Measurements from ENCODE around the gene MAD2L1BP. TPM values are rescaled to one million over a fixed set of nuclear protein-coding genes. Genes with fewer than 3 reads are reported as not detected.

MAD2L1BP gene
- polyA plus RNA-seq, 1 of the 3 experiments (the other 2 are of a cell fraction) = 30.9 TPM

- H3K9me2 ChIP-seq = no peaks in the 10 kb centered on the region
- peaks cover 29% of the 10 kb centered on the region for H3K79me2 ChIP-seq (ENCODE audit: insufficient read depth)
- ChIA-PET CTCF (interaction anchor here (2.2 to 4.9 kb wide), 2 partner anchors 9 to 12 kb away, joined by 9 to 41 read pairs; no protein-coding TSS in a partner anchor), POLR2A (no interaction called here)
- no peak overlapping the region for H2AFZ ChIP-seq (ENCODE audit: low read depth)
- WGBS (ENCODE audit: low lambda C conversion rate) = 94% methylated on average over 7 of the region's 7 CpGs
- peaks cover 27% of the 10 kb centered on the region for H4K20me1 ChIP-seq (ENCODE audit: insufficient read depth)
- H3K4me1 ChIP-seq (ENCODE audit: control insufficient read depth in 1 of 2, insufficient read depth in 2 of 2, low read depth in 1 of 2, low read length in 1 of 2) = peaks cover 0 to 5% of the 10 kb centered on the region in 2 experiments; a peak in 1 of 4 replicates
- H3K4me3 ChIP-seq (ENCODE audit: low read depth in 2 of 2, low read length in 1 of 2) = no peak overlapping the region
- TF ChIP-seq YY1 (IDR thresholded peaks at IDR 0.05; ENCODE audit: low read depth) = no peak
- TF ChIP-seq TCF12 (IDR thresholded peaks at IDR 0.05) = no peak
- no peak for TF ChIP-seq PBX3 (IDR thresholded peaks at IDR 0.05)
- TF ChIP-seq CHD2 (IDR thresholded peaks at IDR 0.05; ENCODE audit: low read length, partially characterized antibody) = no peak
- no peak for TF ChIP-seq FOXM1 (IDR thresholded peaks at IDR 0.05; ENCODE audit: low read depth)
- no peak for TF ChIP-seq RAD21 (IDR thresholded peaks at IDR 0.05; ENCODE audit: low read length)
- TF ChIP-seq SMC3 (IDR thresholded peaks at IDR 0.05; ENCODE audit: low read depth, low read length) = no peak
- TF ChIP-seq RCOR1 (IDR thresholded peaks at IDR 0.05; ENCODE audit: low read length) = no peak
- TF ChIP-seq MEF2A (IDR thresholded peaks at IDR 0.05; ENCODE audit: borderline replicate concordance, low read depth) = no peak
- no peak for TF ChIP-seq IRF3 (IDR thresholded peaks at IDR 0.05; ENCODE audit: low read depth, low read length)
- no peak for TF ChIP-seq REST (IDR thresholded peaks at IDR 0.05; ENCODE audit: low read depth, low read length)
- no peak for TF ChIP-seq NFIC (IDR thresholded peaks at IDR 0.05; ENCODE audit: borderline replicate concordance)
- H3K9me3 ChIP-seq = no peaks in the 10 kb centered on the region
- DNase-seq = no peak
- no peaks in the 10 kb centered on the region for H3K27me3 ChIP-seq (ENCODE audit: insufficient read depth)
- H3K9ac ChIP-seq = no peak overlapping the region
- no peak overlapping the region for H3K4me2 ChIP-seq
- peaks cover 25 to 80% of the 10 kb centered on the region in 2 experiments for H3K36me3 ChIP-seq (replicated peaks in 1 of 2; ENCODE audit: control insufficient read depth in 1 of 2, insufficient read depth in 2 of 2, low read length in 1 of 2)
- no peaks in the 10 kb centered on the region for H3F3A ChIP-seq (replicated peaks; ENCODE audit: insufficient read depth)
- no peak overlapping the region for H3K27ac ChIP-seq (ENCODE audit: low read depth in 2 of 2, low read length in 1 of 2)
Measured at GRCh38 chr6:43678341-43678740, 42.7 kb downstream of the MAD2L1BP start.

GRCh38 chr6:43679057-43679456, 43.4 kb downstream of the MAD2L1BP start:
- Histone ChIP-seq H4K20me1 (ENCODE audit: insufficient read depth) (peaks cover 33% of the 10 kb centered on the region), H3F3A (replicated peaks; ENCODE audit: insufficient read depth) (no peaks in the 10 kb centered on the region), H3K4me1 (ENCODE audit: control insufficient read depth in 1 of 2, insufficient read depth in 2 of 2, low read depth in 1 of 2, low read length in 1 of 2) (peaks cover 0 to 5% of the 10 kb centered on the region in 2 experiments; a peak in 1 of 4 replicates), H3K9me3 (no peaks in the 10 kb centered on the region), H3K9me2 (no peaks in the 10 kb centered on the region), H2AFZ (ENCODE audit: low read depth) (no peak overlapping the region), H3K9ac (no peak overlapping the region), H3K4me2 (no peak overlapping the region), H3K79me2 (ENCODE audit: insufficient read depth) (peaks cover 36% of the 10 kb centered on the region), H3K36me3 (replicated peaks in 1 of 2; ENCODE audit: control insufficient read depth in 1 of 2, insufficient read depth in 2 of 2, low read length in 1 of 2) (peaks cover 25 to 76% of the 10 kb centered on the region in 2 experiments), H3K27me3 (ENCODE audit: insufficient read depth) (no peaks in the 10 kb centered on the region), H3K27ac (ENCODE audit: low read depth in 2 of 2, low read length in 1 of 2) (no peak overlapping the region), H3K4me3 (ENCODE audit: low read depth in 2 of 2, low read length in 1 of 2) (no peak overlapping the region)
- DNase-seq = no peak
- 94% methylated on average over 6 of the region's 6 CpGs for WGBS (ENCODE audit: low lambda C conversion rate)
- ChIA-PET CTCF (interaction anchor here (2.2 to 4.9 kb wide), 2 partner anchors 10 to 13 kb away, joined by 9 to 41 read pairs; no protein-coding TSS in a partner anchor), POLR2A (no interaction called here)
- TF ChIP-seq SIN3A (IDR thresholded peaks at IDR 0.05; ENCODE audit: borderline replicate concordance, low read depth, low read length) = no peak

Measured in SK-N-SH (cell line).